A549 (cell line): ENCODE data around the gene MAP7D2.

ENCODE experiments used
- EHMT2 ChIP-seq: fragments of 200-600 bp; sonication (generic); IDR thresholded peaks from 2 replicates; pipeline ENCODE4 v1.6.1; 2016; ENCODE audit warnings: antibody characterized with exemption, low read depth, mild to moderate bottlenecking, moderate library complexity
- FOSL2 ChIP-seq, 2 experiments: fragments of 450-650 bp in 1 of 2; fragments of >200 bp in 1 of 2; sonication (Bioruptor Twin) in 1 of 2; formaldehyde crosslinking; IDR thresholded peaks; 2 replicates each; pipeline versions ENCODE4 v1.5.0 to v1.6.1; 2016 to 2020; ENCODE audit warnings: mild to moderate bottlenecking in 1 of 2, moderate library complexity in 1 of 2
- JUN ChIP-seq, 2 experiments: fragments of >200 bp; sonication (Bioruptor Twin); formaldehyde crosslinking; IDR thresholded peaks; 2 replicates in 1 of 2; 3 replicates in 1 of 2; pipeline ENCODE4 v1.6.1; 2016 to 2017
- KDM5A ChIP-seq: fragments of 200-600 bp; sonication (generic); IDR thresholded peaks from 2 replicates; pipeline ENCODE4 v1.6.1; 2016; ENCODE audit warnings: antibody characterized with exemption, mild to moderate bottlenecking
- MAFK ChIP-seq: fragments of 450-650 bp; IDR thresholded peaks from 2 replicates; pipeline ENCODE4 v1.6.1; 2014; ENCODE audit not compliant: partially characterized antibody
- POLR2A ChIP-seq: IDR thresholded peaks from 2 replicates; pipeline ENCODE4 v1.6.1; 2012; ENCODE audit warnings: mild to moderate bottlenecking, low read length
- TP53 ChIP-seq: fragments of 250-450 bp; sonication (Bioruptor Pico); IDR thresholded peaks from 2 replicates; pipeline ENCODE4 v1.5.0; 2021; ENCODE audit warnings: mild to moderate bottlenecking, moderate library complexity
- TF ChIP-seq, protein P1 (sequence below): fragments of >200 bp; sonication (Bioruptor Twin); formaldehyde crosslinking; IDR thresholded peaks from 3 replicates; pipeline ENCODE4 v1.5.1; 2016
- TF ChIP-seq, protein P2 (sequence below): fragments of 250-450 bp; sonication (Bioruptor Pico); IDR thresholded peaks from 2 replicates; pipeline ENCODE4 v1.5.0; 2021; ENCODE audit warnings: mild to moderate bottlenecking, moderate library complexity, borderline replicate concordance
- TF ChIP-seq, protein P3 (sequence below): IDR thresholded peaks from 2 replicates; pipeline ENCODE4 v1.6.1; 2012
- TF ChIP-seq, protein P4 (sequence below): fragments of 250-450 bp; sonication (Bioruptor Pico); IDR thresholded peaks from 2 replicates; pipeline ENCODE4 v1.5.0; 2020; ENCODE audit warnings: low read depth, mild to moderate bottlenecking, moderate library complexity

DNA sequence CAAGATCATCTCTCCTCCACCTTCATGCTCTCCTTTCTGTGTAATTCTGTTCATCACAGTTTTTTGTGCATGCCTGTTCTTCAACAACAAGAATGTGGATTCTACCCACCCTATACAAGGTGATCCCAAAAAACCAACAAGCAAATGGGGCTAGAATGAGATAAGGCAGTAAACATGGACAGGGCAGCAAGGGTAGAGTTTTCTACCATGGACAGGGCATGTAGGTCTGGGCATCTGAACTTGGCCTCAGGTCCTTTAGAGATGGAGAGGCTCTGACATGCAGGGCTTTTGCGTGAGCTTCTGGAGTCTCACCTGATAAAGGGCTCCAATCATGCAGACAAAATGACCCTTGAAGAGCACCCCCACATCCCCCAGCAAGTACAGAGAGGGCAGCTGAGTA lies 36.4 kb downstream of the MAP7D2 start:
- TF ChIP-seq, protein P1, sequence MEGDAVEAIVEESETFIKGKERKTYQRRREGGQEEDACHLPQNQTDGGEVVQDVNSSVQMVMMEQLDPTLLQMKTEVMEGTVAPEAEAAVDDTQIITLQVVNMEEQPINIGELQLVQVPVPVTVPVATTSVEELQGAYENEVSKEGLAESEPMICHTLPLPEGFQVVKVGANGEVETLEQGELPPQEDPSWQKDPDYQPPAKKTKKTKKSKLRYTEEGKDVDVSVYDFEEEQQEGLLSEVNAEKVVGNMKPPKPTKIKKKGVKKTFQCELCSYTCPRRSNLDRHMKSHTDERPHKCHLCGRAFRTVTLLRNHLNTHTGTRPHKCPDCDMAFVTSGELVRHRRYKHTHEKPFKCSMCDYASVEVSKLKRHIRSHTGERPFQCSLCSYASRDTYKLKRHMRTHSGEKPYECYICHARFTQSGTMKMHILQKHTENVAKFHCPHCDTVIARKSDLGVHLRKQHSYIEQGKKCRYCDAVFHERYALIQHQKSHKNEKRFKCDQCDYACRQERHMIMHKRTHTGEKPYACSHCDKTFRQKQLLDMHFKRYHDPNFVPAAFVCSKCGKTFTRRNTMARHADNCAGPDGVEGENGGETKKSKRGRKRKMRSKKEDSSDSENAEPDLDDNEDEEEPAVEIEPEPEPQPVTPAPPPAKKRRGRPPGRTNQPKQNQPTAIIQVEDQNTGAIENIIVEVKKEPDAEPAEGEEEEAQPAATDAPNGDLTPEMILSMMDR, result no peak
- no peak for TF ChIP-seq FOSL2 (IDR thresholded peaks at IDR 0.05)
- no peak for TF ChIP-seq FOSL2 (CRISPR knock-in tag; IDR thresholded peaks at IDR 0.05)
- TF ChIP-seq, protein P2, sequence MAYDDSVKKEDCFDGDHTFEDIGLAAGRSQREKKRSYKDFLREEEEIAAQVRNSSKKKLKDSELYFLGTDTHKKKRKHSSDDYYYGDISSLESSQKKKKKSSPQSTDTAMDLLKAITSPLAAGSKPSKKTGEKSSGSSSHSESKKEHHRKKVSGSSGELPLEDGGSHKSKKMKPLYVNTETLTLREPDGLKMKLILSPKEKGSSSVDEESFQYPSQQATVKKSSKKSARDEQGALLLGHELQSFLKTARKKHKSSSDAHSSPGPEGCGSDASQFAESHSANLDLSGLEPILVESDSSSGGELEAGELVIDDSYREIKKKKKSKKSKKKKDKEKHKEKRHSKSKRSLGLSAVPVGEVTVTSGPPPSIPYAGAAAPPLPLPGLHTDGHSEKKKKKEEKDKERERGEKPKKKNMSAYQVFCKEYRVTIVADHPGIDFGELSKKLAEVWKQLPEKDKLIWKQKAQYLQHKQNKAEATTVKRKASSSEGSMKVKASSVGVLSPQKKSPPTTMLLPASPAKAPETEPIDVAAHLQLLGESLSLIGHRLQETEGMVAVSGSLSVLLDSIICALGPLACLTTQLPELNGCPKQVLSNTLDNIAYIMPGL (CRISPR knock-in tag), result no peak
- TF ChIP-seq JUN (IDR thresholded peaks at IDR 0.05), result no peak
- no peak for TF ChIP-seq TP53 (CRISPR knock-in tag)
- no peak for TF ChIP-seq MAFK
- TF ChIP-seq POLR2A, result no peak
- TF ChIP-seq, protein P3, sequence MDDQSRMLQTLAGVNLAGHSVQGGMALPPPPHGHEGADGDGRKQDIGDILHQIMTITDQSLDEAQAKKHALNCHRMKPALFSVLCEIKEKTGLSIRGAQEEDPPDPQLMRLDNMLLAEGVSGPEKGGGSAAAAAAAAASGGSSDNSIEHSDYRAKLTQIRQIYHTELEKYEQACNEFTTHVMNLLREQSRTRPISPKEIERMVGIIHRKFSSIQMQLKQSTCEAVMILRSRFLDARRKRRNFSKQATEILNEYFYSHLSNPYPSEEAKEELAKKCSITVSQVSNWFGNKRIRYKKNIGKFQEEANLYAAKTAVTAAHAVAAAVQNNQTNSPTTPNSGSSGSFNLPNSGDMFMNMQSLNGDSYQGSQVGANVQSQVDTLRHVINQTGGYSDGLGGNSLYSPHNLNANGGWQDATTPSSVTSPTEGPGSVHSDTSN, result no peak
- TF ChIP-seq KDM5A, result no peak
- TF ChIP-seq, protein P4, sequence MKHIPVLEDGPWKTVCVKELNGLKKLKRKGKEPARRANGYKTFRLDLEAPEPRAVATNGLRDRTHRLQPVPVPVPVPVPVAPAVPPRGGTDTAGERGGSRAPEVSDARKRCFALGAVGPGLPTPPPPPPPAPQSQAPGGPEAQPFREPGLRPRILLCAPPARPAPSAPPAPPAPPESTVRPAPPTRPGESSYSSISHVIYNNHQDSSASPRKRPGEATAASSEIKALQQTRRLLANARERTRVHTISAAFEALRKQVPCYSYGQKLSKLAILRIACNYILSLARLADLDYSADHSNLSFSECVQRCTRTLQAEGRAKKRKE, result no peak
- no peak for TF ChIP-seq EHMT2
